ENCODE data around the gene RAD54L. TPM values are rescaled to one million over a fixed set of nuclear protein-coding genes. Genes with fewer than 3 reads are reported as not detected.
"Not testable (repeated sequence)": the region's sequence is repeated elsewhere in the genome, so short reads cannot be mapped to it uniquely, and the experiment has no call there.

Gene RAD54L
- total and polyA plus RNA-seq, 9 donors, result 0.28 to 1.4 (median 0.65) TPM; not detected in 1

DNA sequence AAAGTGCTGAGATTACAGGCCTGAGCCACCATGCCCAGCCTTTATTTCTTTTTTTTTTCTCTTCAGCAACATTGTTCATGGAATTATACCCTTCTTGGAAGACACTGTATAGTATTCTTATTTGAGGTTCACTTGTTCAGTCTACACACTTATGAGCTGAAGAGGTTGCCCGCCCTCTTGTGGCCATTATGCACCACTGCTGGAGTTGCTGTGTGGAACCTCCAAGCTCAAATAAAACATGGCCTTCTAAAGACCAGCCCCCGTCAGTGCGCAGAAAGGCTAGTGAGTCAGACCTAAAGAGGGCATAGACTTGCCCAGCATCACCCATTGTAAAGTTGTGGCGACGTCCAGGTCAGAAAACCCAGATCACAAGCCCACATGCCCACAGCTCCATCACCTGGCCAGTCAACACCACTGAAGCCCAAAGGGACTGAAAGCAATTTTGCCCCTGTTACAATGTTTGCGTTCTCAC, 24.1 kb upstream of the RAD54L start:
- Histone ChIP-seq H3K27me3 (no peaks in the 10 kb centered on the region), H3K9me3 (no peaks in the 10 kb centered on the region), H3K36me3 (no peaks in the 10 kb centered on the region), H3K27ac (no peak overlapping the region), H3K4me3 (no peak overlapping the region), H3K4me1 (ENCODE audit: insufficient read depth) (no peaks in the 10 kb centered on the region)
- peak; percentile 49 to 74 (median 62) for DNase-seq
- intact Hi-C loops (cut with DNase I), result no loop called here
- WGBS, 3 donors, result 9 to 12% (median 11%) methylated on average over 6 of the region's 6 CpGs
- TF ChIP-seq EP300 (IDR thresholded peaks at IDR 0.05), result no peak
- TF ChIP-seq, protein P1, sequence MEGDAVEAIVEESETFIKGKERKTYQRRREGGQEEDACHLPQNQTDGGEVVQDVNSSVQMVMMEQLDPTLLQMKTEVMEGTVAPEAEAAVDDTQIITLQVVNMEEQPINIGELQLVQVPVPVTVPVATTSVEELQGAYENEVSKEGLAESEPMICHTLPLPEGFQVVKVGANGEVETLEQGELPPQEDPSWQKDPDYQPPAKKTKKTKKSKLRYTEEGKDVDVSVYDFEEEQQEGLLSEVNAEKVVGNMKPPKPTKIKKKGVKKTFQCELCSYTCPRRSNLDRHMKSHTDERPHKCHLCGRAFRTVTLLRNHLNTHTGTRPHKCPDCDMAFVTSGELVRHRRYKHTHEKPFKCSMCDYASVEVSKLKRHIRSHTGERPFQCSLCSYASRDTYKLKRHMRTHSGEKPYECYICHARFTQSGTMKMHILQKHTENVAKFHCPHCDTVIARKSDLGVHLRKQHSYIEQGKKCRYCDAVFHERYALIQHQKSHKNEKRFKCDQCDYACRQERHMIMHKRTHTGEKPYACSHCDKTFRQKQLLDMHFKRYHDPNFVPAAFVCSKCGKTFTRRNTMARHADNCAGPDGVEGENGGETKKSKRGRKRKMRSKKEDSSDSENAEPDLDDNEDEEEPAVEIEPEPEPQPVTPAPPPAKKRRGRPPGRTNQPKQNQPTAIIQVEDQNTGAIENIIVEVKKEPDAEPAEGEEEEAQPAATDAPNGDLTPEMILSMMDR (IDR thresholded peaks at IDR 0.05), result peak; percentile 60 to 80 (median 79)

DNA sequence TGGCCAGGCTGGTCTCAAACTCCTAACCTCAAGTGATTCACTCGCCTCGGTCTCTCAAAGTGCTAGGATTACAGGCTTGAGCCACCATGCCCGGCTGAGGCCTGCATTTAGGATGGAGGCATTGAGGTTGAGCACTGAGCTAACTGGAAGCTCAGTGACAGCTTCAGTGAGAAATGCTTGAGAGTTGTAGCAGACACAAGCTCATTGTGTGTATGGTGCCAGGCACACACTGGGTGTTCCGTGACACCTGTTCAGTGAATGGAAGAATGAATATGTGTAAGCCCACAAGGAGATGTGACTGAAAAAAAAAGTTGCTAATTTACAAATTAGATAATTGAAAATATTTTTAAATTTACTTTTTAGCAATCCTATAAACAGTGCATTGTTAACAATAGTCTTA, 22.6 kb upstream of the RAD54L start:
- Histone ChIP-seq H3K4me3 (no peak overlapping the region), H3K9me3 (no peaks in the 10 kb centered on the region), H3K4me1 (ENCODE audit: insufficient read depth) (no peaks in the 10 kb centered on the region), H3K27me3 (no peaks in the 10 kb centered on the region), H3K27ac (no peak overlapping the region), H3K36me3 (no peaks in the 10 kb centered on the region)
- intact Hi-C loops (cut with DNase I), result loop anchor here in 1 of 4 donors (2.0 kb wide), 1 partner anchor 46 kb away; no protein-coding TSS in a partner anchor
- no peak for DNase-seq
- TF ChIP-seq EP300 (IDR thresholded peaks at IDR 0.05), result no peak
- WGBS, 3 donors, result 78 to 94% (median 89%) methylated on average over 4 of the region's 4 CpGs

DNA sequence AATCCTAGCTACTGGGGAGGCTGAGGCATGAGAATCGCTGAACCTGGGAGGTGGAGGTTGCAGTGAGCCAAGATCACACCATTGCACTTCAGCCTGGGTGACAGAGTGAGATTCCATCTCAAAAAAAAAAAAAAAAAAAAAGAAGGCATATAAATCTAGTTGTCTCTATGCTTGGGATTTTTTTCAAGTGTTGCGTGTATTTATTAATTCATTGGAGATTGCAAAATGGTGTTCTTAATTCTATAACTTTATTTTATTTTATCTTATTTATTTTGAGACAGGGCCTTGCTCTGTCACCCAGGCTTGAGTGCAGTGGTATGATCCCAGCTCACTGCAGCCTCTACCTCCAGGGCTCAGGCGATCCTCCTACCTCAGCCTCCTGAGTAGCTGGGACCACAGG, 16.3 kb upstream of the RAD54L start:
- WGBS, 3 donors, result 96 to 98% (median 97%) methylated on average over 3 of the region's 3 CpGs
- H3K27ac ChIP-seq; H3K36me3 ChIP-seq; H3K4me3 ChIP-seq; DNase-seq; H3K4me1 ChIP-seq (ENCODE audit: insufficient read depth); H3K9me3 ChIP-seq; intact Hi-C loops (cut with DNase I); H3K27me3 ChIP-seq: not testable (repeated sequence)

DNA sequence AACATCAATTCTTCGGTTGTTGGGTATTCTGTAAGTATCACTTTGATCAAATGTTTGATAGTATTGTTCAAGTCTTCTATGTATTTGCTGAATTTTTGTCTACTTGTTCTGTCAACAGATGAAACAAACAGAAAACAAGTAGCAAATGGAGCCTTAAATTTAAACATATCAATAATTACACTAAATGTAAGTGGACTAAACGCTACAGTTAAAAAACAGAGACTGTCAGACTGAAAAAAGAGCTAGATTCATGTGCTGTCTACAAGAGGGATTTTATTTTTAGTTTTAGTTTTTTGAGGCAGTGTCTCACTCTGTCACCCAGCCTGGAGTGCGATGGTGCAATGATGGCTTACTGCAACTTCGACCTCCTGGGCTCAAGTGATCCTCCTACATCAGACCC, 10.7 kb upstream of the RAD54L start:
- DNase-seq, result no peak
- TF ChIP-seq POLR2A (IDR thresholded peaks at IDR 0.05) (no peak), EP300 (IDR thresholded peaks at IDR 0.05) (no peak)
- TF ChIP-seq, protein P1 (IDR thresholded peaks at IDR 0.05), result no peak
- Histone ChIP-seq H3K4me1 (ENCODE audit: insufficient read depth) (no peaks in the 10 kb centered on the region), H3K4me3 (no peak overlapping the region), H3K9me3 (no peaks in the 10 kb centered on the region), H3K27me3 (no peaks in the 10 kb centered on the region), H3K27ac (no peak overlapping the region), H3K36me3 (no peaks in the 10 kb centered on the region)
- WGBS, 3 donors, result 89 to 92% (median 91%) methylated on average over 4 of the region's 4 CpGs
- intact Hi-C loops (cut with DNase I), result no loop called here

DNA sequence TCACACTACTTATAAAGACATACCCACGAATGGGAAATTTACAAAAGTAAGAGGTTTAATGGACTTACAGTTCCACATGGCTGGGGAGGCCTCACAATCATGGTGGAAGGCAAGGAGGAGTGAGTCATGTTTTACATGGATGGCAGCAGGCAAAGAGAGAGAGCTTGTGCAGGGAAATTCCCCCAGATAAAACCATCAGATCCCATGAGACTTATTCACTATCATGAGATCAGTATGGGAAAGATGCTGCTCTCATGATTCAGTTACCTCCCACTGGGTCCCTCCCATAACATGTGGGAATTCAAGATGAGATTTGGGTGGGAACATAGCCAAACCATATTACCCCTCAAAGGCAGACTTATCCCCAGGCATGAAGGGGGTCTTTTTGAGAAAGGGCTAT, 8.7 kb upstream of the RAD54L start:
- 61 to 76% (median 65%) methylated on average over 1 of the region's 1 CpG for WGBS, 3 donors
- intact Hi-C loops (cut with DNase I), result not testable (repeated sequence)

DNA sequence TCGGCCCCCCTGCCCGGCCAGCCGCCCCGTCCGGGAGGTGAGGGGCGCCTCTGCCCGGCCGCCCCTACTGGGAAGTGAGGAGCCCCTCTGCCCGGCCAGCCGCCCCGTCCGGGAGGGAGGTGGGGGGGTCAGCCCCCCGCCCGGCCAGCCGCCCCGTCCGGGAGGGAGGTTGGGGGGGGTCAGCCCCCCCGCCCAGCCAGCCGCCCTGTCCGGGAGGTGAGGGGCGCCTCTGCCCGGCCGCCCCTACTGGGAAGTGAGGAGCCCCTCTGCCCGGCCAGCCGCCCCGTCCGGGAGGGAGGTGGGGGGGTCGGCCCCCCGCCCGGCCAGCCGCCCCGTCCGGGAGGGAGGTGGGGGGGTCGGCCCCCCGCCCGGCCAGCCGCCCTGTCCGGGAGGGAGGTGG, 5.8 kb upstream of the RAD54L start:
- intact Hi-C loops (cut with DNase I); H3K9me3 ChIP-seq; DNase-seq; H3K27me3 ChIP-seq; H3K36me3 ChIP-seq; H3K4me1 ChIP-seq (ENCODE audit: insufficient read depth); H3K4me3 ChIP-seq; H3K27ac ChIP-seq: not testable (repeated sequence)
- WGBS, 3 donors, result 84% methylated on average over 11 of the region's 38 CpGs; no CpG with 5 or more reads in 2 of the 3 donors

More for the DNA sequence above, 8.7 kb upstream of the RAD54L start:
- not testable (repeated sequence) for H3K36me3 ChIP-seq; H3K4me3 ChIP-seq; DNase-seq; H3K27me3 ChIP-seq; H3K4me1 ChIP-seq (ENCODE audit: insufficient read depth); H3K9me3 ChIP-seq; H3K27ac ChIP-seq

DNA sequence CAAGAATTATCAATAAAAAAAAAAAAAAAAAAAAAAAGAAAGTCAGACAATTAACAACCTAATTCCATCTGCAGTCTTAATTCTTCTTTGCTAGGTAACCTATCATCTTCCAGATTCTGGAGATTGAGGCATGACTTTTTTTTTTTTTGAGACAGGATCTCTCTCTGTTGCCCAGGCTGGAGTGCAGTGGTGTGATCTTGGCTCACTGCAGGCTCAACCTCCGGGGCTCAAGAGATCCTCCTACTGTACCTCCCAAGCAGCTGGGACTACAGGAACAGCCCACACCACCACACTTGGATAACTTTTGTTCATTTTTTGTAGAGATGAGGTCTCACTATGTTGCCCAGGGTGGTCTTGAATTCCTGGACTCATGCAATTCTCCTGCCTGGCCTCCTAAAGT, 4.6 kb upstream of the RAD54L start:
- Histone ChIP-seq H3K4me1 (ENCODE audit: insufficient read depth) (peaks cover under 1% of the 10 kb centered on the region), H3K27me3 (no peaks in the 10 kb centered on the region), H3K9me3 (no peaks in the 10 kb centered on the region), H3K27ac (no peak overlapping the region), H3K4me3 (no peak overlapping the region), H3K36me3 (no peaks in the 10 kb centered on the region)
- intact Hi-C loops (cut with DNase I), result no loop called here
- TF ChIP-seq POLR2A (IDR thresholded peaks at IDR 0.05) (no peak), EP300 (IDR thresholded peaks at IDR 0.05) (no peak)
- DNase-seq, result no peak
- 37 to 45% (median 38%) methylated on average over 1 of the region's 1 CpG for WGBS, 3 donors

DNA sequence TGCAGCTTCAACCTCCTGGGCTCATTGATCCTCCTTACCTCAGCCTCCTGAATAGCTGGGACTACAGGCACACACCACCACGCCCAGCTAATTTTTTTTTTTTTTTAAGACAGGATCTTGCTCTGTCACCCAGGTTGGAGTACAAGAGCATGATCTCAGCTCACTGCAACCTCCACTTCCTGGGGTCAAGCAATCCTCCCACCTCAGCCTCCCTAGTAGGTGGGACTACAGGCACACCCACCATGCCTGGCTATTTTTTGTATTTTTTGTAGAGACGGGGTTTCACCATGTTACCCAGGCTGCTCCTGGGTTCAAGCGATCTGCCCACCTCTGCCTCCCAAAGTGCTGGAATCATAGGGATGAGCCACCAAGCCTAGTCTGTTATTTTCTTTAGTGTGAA, 3.7 kb upstream of the RAD54L start:
- H3K4me3 ChIP-seq; H3K27me3 ChIP-seq; H3K4me1 ChIP-seq (ENCODE audit: insufficient read depth); DNase-seq; intact Hi-C loops (cut with DNase I); H3K36me3 ChIP-seq; H3K27ac ChIP-seq; H3K9me3 ChIP-seq: not testable (repeated sequence)
- WGBS, 3 donors, result 89 to 94% (median 89%) methylated on average over 3 of the region's 3 CpGs
